GM10248 (cell line): ENCODE data around the gene SMYD1.
"Not testable (repeated sequence)": the region's sequence is repeated elsewhere in the genome, so short reads cannot be mapped to it uniquely, and the experiment has no call there.

ENCODE experiments used
- CTCF ChIA-PET: fragments of 300-600 bp; sonication (Branson Sonifier 250); formaldehyde crosslinking; extraction: SDS; loops from one replicate; lab custom pipeline; 2021; ENCODE audit warnings: antibody characterized with exemption; lab: Yijun Ruan, JAX
- POLR2A ChIA-PET: fragments of 350-650 bp; sonication (Branson Sonifier 250); formaldehyde crosslinking; extraction: SDS; loops from one replicate; lab custom pipeline; 2020; ENCODE audit warnings: antibody characterized with exemption; lab: Yijun Ruan, JAX
- DNase-seq: peaks from one replicate; pipeline ENCODE4 v3.0.0; 2012; ENCODE audit errors: extremely low spot score
- TF ChIP-seq, protein P1 (sequence below): IDR thresholded peaks from 2 replicates; pipeline ENCODE4 v1.5.1; 2012; ENCODE audit warnings: mild to moderate bottlenecking, low read depth; ENCODE audit errors: extremely low read depth, missing control alignments, control extremely low read depth

SMYD1 gene

DNA sequence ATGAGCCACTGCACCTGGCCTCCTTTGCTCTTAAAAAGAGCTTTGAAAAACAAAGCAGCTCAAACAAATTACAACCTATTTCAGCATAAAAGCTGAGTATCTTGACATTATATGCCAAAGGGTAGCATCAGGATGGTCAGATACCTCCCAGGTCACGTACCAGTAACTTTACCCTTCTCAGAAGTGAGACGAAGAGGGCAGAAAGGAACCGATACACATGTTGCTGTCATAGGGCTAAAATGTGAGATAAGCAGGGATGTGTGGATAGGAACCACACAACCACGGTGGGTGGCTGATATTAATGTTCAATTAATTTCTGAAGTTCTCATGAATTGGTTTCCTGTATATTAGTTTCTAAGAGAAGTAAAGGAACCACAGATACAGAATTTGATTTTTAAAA lies 38.7 kb upstream of the SMYD1 start:
- CTCF ChIA-PET, result interaction anchor here (0.6 to 1.8 kb wide), 2 partner anchors 9 to 19 kb away, joined by 3 to 4 read pairs; no protein-coding TSS in a partner anchor
- TF ChIP-seq, protein P1, sequence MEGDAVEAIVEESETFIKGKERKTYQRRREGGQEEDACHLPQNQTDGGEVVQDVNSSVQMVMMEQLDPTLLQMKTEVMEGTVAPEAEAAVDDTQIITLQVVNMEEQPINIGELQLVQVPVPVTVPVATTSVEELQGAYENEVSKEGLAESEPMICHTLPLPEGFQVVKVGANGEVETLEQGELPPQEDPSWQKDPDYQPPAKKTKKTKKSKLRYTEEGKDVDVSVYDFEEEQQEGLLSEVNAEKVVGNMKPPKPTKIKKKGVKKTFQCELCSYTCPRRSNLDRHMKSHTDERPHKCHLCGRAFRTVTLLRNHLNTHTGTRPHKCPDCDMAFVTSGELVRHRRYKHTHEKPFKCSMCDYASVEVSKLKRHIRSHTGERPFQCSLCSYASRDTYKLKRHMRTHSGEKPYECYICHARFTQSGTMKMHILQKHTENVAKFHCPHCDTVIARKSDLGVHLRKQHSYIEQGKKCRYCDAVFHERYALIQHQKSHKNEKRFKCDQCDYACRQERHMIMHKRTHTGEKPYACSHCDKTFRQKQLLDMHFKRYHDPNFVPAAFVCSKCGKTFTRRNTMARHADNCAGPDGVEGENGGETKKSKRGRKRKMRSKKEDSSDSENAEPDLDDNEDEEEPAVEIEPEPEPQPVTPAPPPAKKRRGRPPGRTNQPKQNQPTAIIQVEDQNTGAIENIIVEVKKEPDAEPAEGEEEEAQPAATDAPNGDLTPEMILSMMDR, result no peak
- POLR2A ChIA-PET, result no interaction called here
- DNase-seq, result no peak

- ChIA-PET POLR2A (no interaction called here), CTCF (interaction anchor here (1.7 kb wide), 1 partner anchor 28 kb away, joined by 8 read pairs; no protein-coding TSS in a partner anchor)
- TF ChIP-seq, protein P1, result no peak
- no peak for DNase-seq
Observed at GRCh38 chr2:88032070-88032702, 35.4 kb upstream of the SMYD1 start.

- no peak for DNase-seq
- TF ChIP-seq, protein P1, result no peak
- CTCF ChIA-PET, result interaction anchor here (0.9 to 1.6 kb wide), 3 partner anchors 8 to 24 kb away, joined by 3 to 5 read pairs (median 3); no protein-coding TSS in a partner anchor
- POLR2A ChIA-PET, result no interaction called here
Observed at GRCh38 chr2:88036182-88036581, 31.4 kb upstream of the SMYD1 start.

DNA sequence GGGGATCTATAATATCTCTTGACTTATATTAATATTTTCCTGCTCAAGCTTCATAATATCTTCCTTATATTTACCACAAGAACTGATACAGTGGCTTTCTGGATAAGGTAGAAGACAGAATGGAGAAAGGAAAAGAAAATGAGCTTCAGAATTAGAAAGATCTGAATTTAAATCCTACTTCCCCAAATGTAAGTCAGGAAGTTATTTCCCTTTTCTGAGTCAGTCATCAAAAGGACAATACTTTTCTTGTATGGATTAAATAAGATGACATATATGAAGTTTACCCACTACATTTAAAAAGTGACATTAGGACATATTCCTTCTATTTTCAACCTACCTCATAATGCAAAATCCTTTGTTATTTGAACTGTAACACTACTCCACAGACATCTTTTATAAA lies 31.0 kb upstream of the SMYD1 start:
- CTCF ChIA-PET, result interaction anchor here (0.9 to 1.6 kb wide), 3 partner anchors 9 to 24 kb away, joined by 3 to 5 read pairs (median 3); no protein-coding TSS in a partner anchor
- POLR2A ChIA-PET, result no interaction called here
- TF ChIP-seq, protein P1, result no peak
- no peak for DNase-seq

- TF ChIP-seq, protein P1, result no peak
- CTCF ChIA-PET, result interaction anchor here (0.9 to 3.6 kb wide), 3 partner anchors 8 to 22 kb away, joined by 3 to 14 read pairs (median 3); no protein-coding TSS in a partner anchor
- no peak for DNase-seq
- POLR2A ChIA-PET, result no interaction called here
Observed at GRCh38 chr2:88038263-88039105, 29.1 kb upstream of the SMYD1 start.

GRCh38 chr2:88042476-88042875 lies 25.1 kb upstream of the SMYD1 start:
- TF ChIP-seq, protein P1, result no peak
- POLR2A ChIA-PET, result no interaction called here
- CTCF ChIA-PET, result no interaction called here
- DNase-seq, result no peak

- DNase-seq, POLR2A ChIA-PET: not testable (repeated sequence)
- CTCF ChIA-PET, result interaction anchor here (1.4 to 8.5 kb wide), 2 partner anchors 8 to 15 kb away, joined by 3 to 72 read pairs; no protein-coding TSS in a partner anchor
Observed at GRCh38 chr2:88045561-88045960, 22.1 kb upstream of the SMYD1 start.
